PC-3 (cell line): ENCODE results near the gene PPP1CC. TPM values are rescaled to one million over a fixed set of nuclear protein-coding genes. Genes with fewer than 3 reads are reported as not detected.
A peak's percentile ranks its signal among the peaks of the same experiment; 100 is the strongest.

Source experiments
- ATAC-seq: fragments of 200-7000 bp; cut with Tn5 transposase; 2 replicates; pipeline ENCODE4 v1.9.1; 2020; ENCODE audit warnings: mild to moderate bottlenecking, moderate library complexity
- BruUV-seq: library from RNA; stranded (reverse); fragments of 400-500 nt; replicated peaks from 2 replicates; lab custom pipeline; 2021; lab: Mats Ljungman, UMichigan
- CTCF ChIA-PET: fragments of 300-600 bp; sonication (Branson Sonifier 250); formaldehyde crosslinking; loops from one replicate; lab custom pipeline; 2022; ENCODE audit warnings: antibody characterized with exemption; lab: Charles Lee
- POLR2A ChIA-PET: fragments of 300-600 bp; sonication (Branson Sonifier 250); formaldehyde crosslinking; loops from one replicate; lab custom pipeline; 2022; ENCODE audit warnings: antibody characterized with exemption; ENCODE audit not compliant: unreplicated experiment; lab: Charles Lee
- DNase-seq: peaks from one replicate; pipeline ENCODE4 v3.0.0-alpha.2; 2015
- H2AFZ ChIP-seq: fragments of 300-600 bp; sonication (generic); 2 replicates; pipeline ENCODE4 v1.6.0; 2016; ENCODE audit warnings: antibody characterized with exemption, low read length
- H3F3A ChIP-seq: fragments of 300-600 bp; sonication (generic); one replicate; pipeline ENCODE4 v1.6.0; 2017; ENCODE audit warnings: antibody characterized with exemption, low read length, control low read depth, mild to moderate bottlenecking; ENCODE audit not compliant: unreplicated experiment
- H3K27ac ChIP-seq: fragments of 300-600 bp; sonication (generic); 2 replicates; pipeline ENCODE4 v1.5.1; 2016; ENCODE audit warnings: mild to moderate bottlenecking, low read length
- H3K27me3 ChIP-seq: fragments of 300-600 bp; sonication (generic); 2 replicates; pipeline ENCODE4 v1.6.1; 2016; ENCODE audit warnings: low read length, mixed read lengths
- H3K36me3 ChIP-seq: fragments of 300-600 bp; sonication (generic); 2 replicates; pipeline ENCODE4 v1.6.1; 2016; ENCODE audit warnings: low read depth, mixed run types, low read length, mixed read lengths
- H3K4me1 ChIP-seq: fragments of 300-600 bp; sonication (generic); 2 replicates; pipeline ENCODE4 v1.5.1; 2016; ENCODE audit warnings: low read length; ENCODE audit not compliant: insufficient read depth
- H3K4me2 ChIP-seq: fragments of 300-600 bp; sonication (generic); 2 replicates; pipeline ENCODE4 v1.6.0; 2016; ENCODE audit warnings: low read length
- H3K4me3 ChIP-seq: fragments of 300-600 bp; sonication (generic); 2 replicates; pipeline ENCODE4 v1.5.1; 2016; ENCODE audit warnings: mild to moderate bottlenecking, low read length, mixed read lengths
- H3K79me2 ChIP-seq: fragments of 300-600 bp; sonication (generic); 2 replicates; pipeline ENCODE4 v1.6.1; 2017; ENCODE audit warnings: low read length, mixed read lengths
- H3K9ac ChIP-seq: fragments of 300-600 bp; sonication (generic); 2 replicates; pipeline ENCODE4 v1.6.0; 2016; ENCODE audit warnings: mild to moderate bottlenecking, low read length
- H3K9me2 ChIP-seq: fragments of 300-600 bp; sonication (generic); replicated peaks from 2 replicates; pipeline ENCODE4 v1.6.1; 2016; ENCODE audit warnings: mixed run types, low read length, mixed read lengths
- H3K9me3 ChIP-seq: fragments of 300-600 bp; sonication (generic); 2 replicates; pipeline ENCODE4 v1.6.1; 2016; ENCODE audit warnings: low read length, mixed read lengths
- H4K20me1 ChIP-seq: fragments of 300-600 bp; sonication (generic); 2 replicates; pipeline ENCODE4 v1.6.1; 2016; ENCODE audit warnings: low read length, mixed read lengths
- EZH2 ChIP-seq: fragments of 300-600 bp; sonication (generic); IDR thresholded peaks from one replicate; pipeline ENCODE4 v1.6.1; 2017; ENCODE audit warnings: antibody characterized with exemption, mild to moderate bottlenecking, low read length; ENCODE audit not compliant: unreplicated experiment
- EZH2phosphoT487 ChIP-seq: fragments of 300-600 bp; sonication (generic); IDR thresholded peaks from 2 replicates; pipeline ENCODE4 v1.6.1; 2018; ENCODE audit warnings: mild to moderate bottlenecking, antibody characterized with exemption, low read length, borderline replicate concordance
- intact Hi-C: fragments of 100-400 bp; cut with micrococcal nuclease; formaldehyde crosslinking; loops from 2 replicates; pipeline ENCODE4 v1.9.0; 2023
- total RNA-seq: library from RNA; depleted of rRNA; stranded (reverse); fragments of >200 nt; gene quantifications from 2 replicates; pipeline ENCODE4 v1.2.3, GENCODE V29; 2014
- TF ChIP-seq, protein P1 (sequence below): fragments of 300-600 bp; sonication (generic); conservative IDR thresholded peaks from 2 replicates; pipeline ENCODE4 v1.5.1; 2017; ENCODE audit warnings: antibody characterized with exemption, low read depth, mild to moderate bottlenecking, low read length

PPP1CC gene
- total RNA-seq, 1 experiment from 2014 or later, result 204 TPM

DNA sequence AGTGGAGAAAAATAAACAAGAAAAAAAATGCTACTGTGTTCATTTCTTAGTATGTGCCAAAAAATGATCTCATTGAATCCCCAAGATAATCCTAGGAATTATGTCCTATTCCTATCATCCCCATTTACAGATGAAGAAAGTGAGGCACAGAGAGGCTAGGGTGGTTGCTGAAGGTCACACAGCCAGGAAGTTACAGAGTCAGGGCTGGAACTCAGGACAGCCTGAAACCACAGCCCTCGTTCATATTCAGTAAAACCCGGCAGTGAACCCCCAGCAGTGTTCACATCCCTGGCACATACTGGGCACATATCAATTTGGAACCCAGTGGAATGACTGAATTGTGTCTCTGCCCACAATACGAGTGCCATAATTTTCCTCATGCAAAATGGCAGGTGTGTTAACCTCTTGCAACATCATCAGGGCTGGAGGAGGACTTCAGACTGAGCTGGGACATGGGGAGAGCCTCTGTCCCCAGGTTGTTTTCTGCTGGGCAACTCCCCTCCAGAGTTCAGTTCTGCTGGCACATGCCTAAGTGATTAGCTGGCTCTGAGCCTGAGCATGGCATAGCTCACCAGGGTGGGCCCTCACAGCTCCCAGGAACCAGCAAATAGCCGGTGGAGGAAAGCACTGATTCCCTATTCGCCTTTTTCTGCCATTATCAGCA lies 2.0 kb upstream of the PPP1CC start:
- peak overlapping the region; percentile 39; the same call in 1 of the 2 replicates for H2AFZ ChIP-seq
- peaks cover 33% of the 10 kb centered on the region for H3K4me1 ChIP-seq
- no peaks in the 10 kb centered on the region for H3K27me3 ChIP-seq
- 0 out of 2 replicates have a peak, but pooled peaks cover 3% of the 10 kb centered on the region for H3K36me3 ChIP-seq
- no peaks in the 10 kb centered on the region for H3K9me3 ChIP-seq
- no peaks in the 10 kb centered on the region for H3K9me2 ChIP-seq
- no peak overlapping the region for H3K9ac ChIP-seq
- peaks cover 24% of the 10 kb centered on the region for H4K20me1 ChIP-seq
- TF ChIP-seq EZH2phosphoT487, result no peak
- TF ChIP-seq, protein P1, sequence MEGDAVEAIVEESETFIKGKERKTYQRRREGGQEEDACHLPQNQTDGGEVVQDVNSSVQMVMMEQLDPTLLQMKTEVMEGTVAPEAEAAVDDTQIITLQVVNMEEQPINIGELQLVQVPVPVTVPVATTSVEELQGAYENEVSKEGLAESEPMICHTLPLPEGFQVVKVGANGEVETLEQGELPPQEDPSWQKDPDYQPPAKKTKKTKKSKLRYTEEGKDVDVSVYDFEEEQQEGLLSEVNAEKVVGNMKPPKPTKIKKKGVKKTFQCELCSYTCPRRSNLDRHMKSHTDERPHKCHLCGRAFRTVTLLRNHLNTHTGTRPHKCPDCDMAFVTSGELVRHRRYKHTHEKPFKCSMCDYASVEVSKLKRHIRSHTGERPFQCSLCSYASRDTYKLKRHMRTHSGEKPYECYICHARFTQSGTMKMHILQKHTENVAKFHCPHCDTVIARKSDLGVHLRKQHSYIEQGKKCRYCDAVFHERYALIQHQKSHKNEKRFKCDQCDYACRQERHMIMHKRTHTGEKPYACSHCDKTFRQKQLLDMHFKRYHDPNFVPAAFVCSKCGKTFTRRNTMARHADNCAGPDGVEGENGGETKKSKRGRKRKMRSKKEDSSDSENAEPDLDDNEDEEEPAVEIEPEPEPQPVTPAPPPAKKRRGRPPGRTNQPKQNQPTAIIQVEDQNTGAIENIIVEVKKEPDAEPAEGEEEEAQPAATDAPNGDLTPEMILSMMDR, result no peak
- TF ChIP-seq EZH2, result no peak
- H3F3A ChIP-seq, result no peaks in the 10 kb centered on the region
- ChIA-PET CTCF (no interaction called here), POLR2A (interaction anchor here (0.6 kb wide), 2 partner anchors 47 to 477 kb away, joined by 3 read pairs; no protein-coding TSS in a partner anchor)
- DNase-seq (peak; percentile 77), ATAC-seq (peak; percentile 17)
- peak overlapping the region; percentile 99 for H3K4me2 ChIP-seq
- BruUV-seq, result no TSS peak
- no peak overlapping the region for H3K4me3 ChIP-seq
- peaks cover 36% of the 10 kb centered on the region for H3K79me2 ChIP-seq
- H3K27ac ChIP-seq, result peak overlapping the region; percentile 22
- intact Hi-C loops, result loop anchor here (5.0 kb wide), 1 partner anchor 47 kb away; no protein-coding TSS in a partner anchor

DNA sequence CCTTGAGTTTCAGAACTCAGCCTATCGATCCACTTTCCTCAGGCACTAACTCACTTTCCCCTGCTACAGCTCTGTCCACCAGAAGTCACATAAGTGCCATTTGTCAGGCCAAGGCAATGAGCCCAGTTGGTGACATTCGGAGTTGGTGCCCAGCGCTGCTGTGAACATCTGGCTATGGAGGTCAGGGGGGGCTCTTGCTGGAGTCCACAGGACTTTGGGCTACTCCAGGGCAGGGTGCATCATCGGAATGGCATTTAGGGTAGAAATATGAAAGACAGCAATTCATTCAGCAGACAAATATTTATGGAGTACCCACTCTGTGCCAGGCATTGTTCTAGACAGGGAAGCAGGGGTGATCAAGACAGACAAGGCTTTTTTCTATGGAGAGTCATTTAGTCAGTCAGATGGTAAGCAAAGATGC lies 1.5 kb upstream of the PPP1CC start:
- H3K36me3 ChIP-seq, result peaks cover 5% of the 10 kb centered on the region; the same call in 1 of the 2 replicates
- ChIA-PET CTCF (no interaction called here), POLR2A (interaction anchor here (0.6 kb wide), 2 partner anchors 47 to 477 kb away, joined by 3 read pairs; no protein-coding TSS in a partner anchor)
- no peaks in the 10 kb centered on the region for H3F3A ChIP-seq
- H3K79me2 ChIP-seq, result peaks cover 41% of the 10 kb centered on the region
- DNase-seq, result peak; percentile 91
- no peaks in the 10 kb centered on the region for H3K27me3 ChIP-seq
- H3K9ac ChIP-seq, result no peak overlapping the region
- no peaks in the 10 kb centered on the region for H3K9me3 ChIP-seq
- TF ChIP-seq EZH2 (no peak), EZH2phosphoT487 (no peak)
- TF ChIP-seq, protein P1, result no peak
- peaks cover 39% of the 10 kb centered on the region for H3K4me1 ChIP-seq
- peak overlapping the region; percentile 99 for H3K4me2 ChIP-seq
- peak overlapping the region; percentile 87; the same call in 1 of the 2 replicates for H3K4me3 ChIP-seq
- no TSS peak for BruUV-seq
- peaks cover 29% of the 10 kb centered on the region for H4K20me1 ChIP-seq
- peak; percentile 68 for ATAC-seq
- intact Hi-C loops, result loop anchor here (5.0 kb wide), 1 partner anchor 47 kb away; no protein-coding TSS in a partner anchor
- peak overlapping the region; percentile 22 for H3K27ac ChIP-seq
- H2AFZ ChIP-seq, result peak overlapping the region; percentile 100; the same call in 1 of the 2 replicates
- H3K9me2 ChIP-seq, result no peaks in the 10 kb centered on the region
